A549 (cell line): Measurements from ENCODE around the gene ZC3H10.

ENCODE experiments used
- CBX2 ChIP-seq: fragments of 200-600 bp; sonication (generic); IDR thresholded peaks from 2 replicates; pipeline ENCODE4 v1.6.1; 2016; ENCODE audit warnings: low read depth, mild to moderate bottlenecking, borderline replicate concordance
- CEBPB ChIP-seq, 2 experiments: fragments of >200 bp in 1 of 2; sonication (Bioruptor Twin) in 1 of 2; formaldehyde crosslinking in 1 of 2; IDR thresholded peaks; 2 replicates each; pipeline ENCODE4 v1.6.1; 2012 to 2016
- CTCF ChIP-seq: fragments of >200 bp; sonication (Bioruptor Twin); formaldehyde crosslinking; IDR thresholded peaks from 3 replicates; pipeline ENCODE4 v1.5.1; 2016
- ELK1 ChIP-seq: fragments of 150-350 bp; IDR thresholded peaks from 2 replicates; pipeline ENCODE4 v1.6.1; 2014; ENCODE audit warnings: low read depth, mild to moderate bottlenecking, low read length
- EP300 ChIP-seq, 2 experiments: fragments of >200 bp; sonication (Bioruptor Twin); formaldehyde crosslinking; IDR thresholded peaks; 2 replicates in 1 of 2; 3 replicates in 1 of 2; pipeline ENCODE4 v1.6.1; 2016 to 2017
- KDM1A ChIP-seq: fragments of 200-600 bp; sonication (generic); IDR thresholded peaks from 2 replicates; pipeline ENCODE4 v1.6.1; 2016; ENCODE audit warnings: low read depth, mild to moderate bottlenecking
- KDM5A ChIP-seq: fragments of 200-600 bp; sonication (generic); IDR thresholded peaks from 2 replicates; pipeline ENCODE4 v1.6.1; 2016; ENCODE audit warnings: antibody characterized with exemption, mild to moderate bottlenecking
- MAFK ChIP-seq: fragments of 450-650 bp; IDR thresholded peaks from 2 replicates; pipeline ENCODE4 v1.6.1; 2014; ENCODE audit not compliant: partially characterized antibody
- MAZ ChIP-seq: fragments of 150-350 bp; IDR thresholded peaks from 2 replicates; pipeline ENCODE4 v1.6.1; 2014; ENCODE audit warnings: antibody characterized with exemption, low read depth, low read length, borderline replicate concordance
- PBX3 ChIP-seq: IDR thresholded peaks from 2 replicates; pipeline ENCODE4 v1.6.1; 2012
- POLR2A ChIP-seq: IDR thresholded peaks from 2 replicates; pipeline ENCODE4 v1.6.1; 2012; ENCODE audit warnings: mild to moderate bottlenecking, low read length
- RAD21 ChIP-seq, 2 experiments: fragments of >200 bp in 1 of 2; sonication (Bioruptor Twin) in 1 of 2; formaldehyde crosslinking in 1 of 2; IDR thresholded peaks in 1 of 2; conservative IDR thresholded peaks in 1 of 2; 2 replicates in 1 of 2; 3 replicates in 1 of 2; pipeline ENCODE4 v1.6.1; 2012 to 2018; ENCODE audit warnings: inconsistent platforms in 1 of 2
- REST ChIP-seq: fragments of 200-600 bp; sonication (generic); IDR thresholded peaks from 2 replicates; pipeline ENCODE4 v1.6.1; 2016; ENCODE audit warnings: antibody characterized with exemption, mild to moderate bottlenecking, moderate library complexity
- ZC3H11A ChIP-seq: fragments of 450-650 bp; IDR thresholded peaks from 2 replicates; pipeline ENCODE4 v1.6.1; 2014; ENCODE audit warnings: antibody characterized with exemption, mild to moderate bottlenecking

- peak; percentile 56 for TF ChIP-seq CTCF
- peak; percentile 12 to 22; a peak in 1 of 5 replicates for TF ChIP-seq RAD21 (conservative IDR thresholded peaks at IDR 0.05 in 1 of 2, IDR thresholded peaks at IDR 0.05 in 1 of 2)
- peak; percentile 30 for TF ChIP-seq POLR2A
- no peak; the same call in 1 of the 2 replicates for TF ChIP-seq PBX3
- TF ChIP-seq CEBPB (IDR thresholded peaks at IDR 0.05), result no peak
- TF ChIP-seq ELK1, result no peak
- TF ChIP-seq KDM5A, result no peak
- TF ChIP-seq ZC3H11A, result no peak
- no peak for TF ChIP-seq EP300 (IDR thresholded peaks at IDR 0.05)
- TF ChIP-seq KDM1A, result no peak
- no peak for TF ChIP-seq CBX2
- no peak for TF ChIP-seq REST
- no peak for TF ChIP-seq MAZ
- TF ChIP-seq MAFK, result no peak
Observed at GRCh38 chr12:56157201-56158028, 39.3 kb downstream of the ZC3H10 start.
